ENCODE data around the gene CACNA2D3.
A peak's percentile ranks its signal among the peaks of the same experiment; 100 is the strongest.

The CACNA2D3 gene

DNA sequence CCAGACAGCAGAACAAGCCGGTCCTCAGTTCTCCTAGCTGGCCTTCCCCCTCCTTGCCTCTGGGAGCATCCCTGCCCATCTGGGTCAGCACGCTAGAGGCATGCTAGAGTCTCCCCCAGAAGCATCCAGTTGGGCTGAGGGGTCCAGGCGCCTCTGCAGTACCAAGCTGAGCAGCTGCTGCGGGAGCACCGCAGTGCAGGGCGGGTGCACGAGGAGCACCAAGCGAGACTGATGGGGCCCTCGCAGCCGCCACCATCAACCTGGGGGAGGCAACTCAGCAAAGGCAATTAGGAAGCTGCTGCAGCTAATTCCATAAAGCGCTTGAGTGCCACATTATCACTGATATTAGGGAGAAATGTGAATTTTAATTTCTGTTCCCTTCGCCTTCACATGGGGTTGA, 12.4 kb downstream of the CACNA2D3 start:
- DNase-seq (ENCODE audit: low read depth): no peak
- H3K4me3 ChIP-seq (ENCODE audit: control insufficient read depth, low read depth, low read length): no peak overlapping the region
- no peak for TF ChIP-seq CTCF (IDR thresholded peaks at IDR 0.05; ENCODE audit: control insufficient read depth, insufficient read depth, low read depth, low read length, missing control alignments)

GRCh38 chr3:54137311-54137710, 15.0 kb downstream of the CACNA2D3 start:
- no peak overlapping the region for H3K4me3 ChIP-seq (ENCODE audit: control insufficient read depth, low read depth, low read length)
- no peak for DNase-seq (ENCODE audit: low read depth)
- TF ChIP-seq CTCF (IDR thresholded peaks at IDR 0.05; ENCODE audit: control insufficient read depth, insufficient read depth, low read depth, low read length, missing control alignments): no peak

GRCh38 chr3:54138937-54139547, 16.7 kb downstream of the CACNA2D3 start:
- H3K4me3 ChIP-seq (ENCODE audit: control insufficient read depth, low read depth, low read length): no peak overlapping the region
- no peak for TF ChIP-seq CTCF (IDR thresholded peaks at IDR 0.05; ENCODE audit: control insufficient read depth, insufficient read depth, low read depth, low read length, missing control alignments)
- no peak for DNase-seq (ENCODE audit: low read depth)

DNA sequence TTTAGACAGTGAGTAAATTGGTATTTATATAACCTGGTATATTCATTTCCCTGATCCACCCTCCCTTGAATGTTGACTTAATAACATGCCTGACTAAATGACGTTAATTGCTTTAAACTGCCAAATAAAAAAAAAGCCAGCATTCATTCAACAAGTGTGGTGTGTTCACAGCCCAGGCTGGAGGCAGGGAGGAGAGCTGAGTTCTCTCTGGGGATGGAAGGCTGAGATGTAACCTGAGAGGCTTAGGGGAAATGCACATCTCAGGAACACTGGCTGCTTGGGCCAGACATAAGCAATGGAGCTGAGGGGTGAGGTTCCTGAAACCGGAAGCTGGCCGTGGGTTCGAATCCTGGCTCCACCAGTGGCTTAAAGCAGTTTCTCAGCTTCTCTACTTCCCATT, 17.3 kb downstream of the CACNA2D3 start:
- TF ChIP-seq CTCF (IDR thresholded peaks at IDR 0.05; ENCODE audit: control insufficient read depth, insufficient read depth, low read depth, low read length, missing control alignments): no peak
- no peak for DNase-seq (ENCODE audit: low read depth)
- no peak overlapping the region for H3K4me3 ChIP-seq (ENCODE audit: control insufficient read depth, low read depth, low read length)

DNA sequence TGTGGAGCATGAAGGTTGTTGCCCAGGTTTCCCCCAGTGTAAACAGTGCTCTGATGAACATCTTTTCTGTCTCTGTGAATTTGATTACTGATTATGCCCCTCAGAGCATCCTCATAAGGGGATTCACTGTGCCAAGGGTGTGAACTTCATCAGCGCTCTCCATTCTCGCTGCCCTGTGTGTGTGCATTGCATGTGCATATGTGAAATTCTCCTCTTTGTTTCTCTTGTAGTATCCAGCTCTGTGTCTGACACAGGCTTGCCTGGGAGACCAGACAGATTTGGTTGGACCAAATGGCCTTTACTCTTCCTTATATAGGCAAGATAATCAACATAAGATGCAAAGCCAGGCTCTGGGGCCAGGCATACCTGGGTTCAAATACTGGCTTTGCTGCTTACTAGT, 21.9 kb downstream of the CACNA2D3 start:
- no peak for TF ChIP-seq CTCF (IDR thresholded peaks at IDR 0.05; ENCODE audit: control insufficient read depth, insufficient read depth, low read depth, low read length, missing control alignments)
- DNase-seq (ENCODE audit: low read depth): no peak
- no peak overlapping the region for H3K4me3 ChIP-seq (ENCODE audit: control insufficient read depth, low read depth, low read length)

DNA sequence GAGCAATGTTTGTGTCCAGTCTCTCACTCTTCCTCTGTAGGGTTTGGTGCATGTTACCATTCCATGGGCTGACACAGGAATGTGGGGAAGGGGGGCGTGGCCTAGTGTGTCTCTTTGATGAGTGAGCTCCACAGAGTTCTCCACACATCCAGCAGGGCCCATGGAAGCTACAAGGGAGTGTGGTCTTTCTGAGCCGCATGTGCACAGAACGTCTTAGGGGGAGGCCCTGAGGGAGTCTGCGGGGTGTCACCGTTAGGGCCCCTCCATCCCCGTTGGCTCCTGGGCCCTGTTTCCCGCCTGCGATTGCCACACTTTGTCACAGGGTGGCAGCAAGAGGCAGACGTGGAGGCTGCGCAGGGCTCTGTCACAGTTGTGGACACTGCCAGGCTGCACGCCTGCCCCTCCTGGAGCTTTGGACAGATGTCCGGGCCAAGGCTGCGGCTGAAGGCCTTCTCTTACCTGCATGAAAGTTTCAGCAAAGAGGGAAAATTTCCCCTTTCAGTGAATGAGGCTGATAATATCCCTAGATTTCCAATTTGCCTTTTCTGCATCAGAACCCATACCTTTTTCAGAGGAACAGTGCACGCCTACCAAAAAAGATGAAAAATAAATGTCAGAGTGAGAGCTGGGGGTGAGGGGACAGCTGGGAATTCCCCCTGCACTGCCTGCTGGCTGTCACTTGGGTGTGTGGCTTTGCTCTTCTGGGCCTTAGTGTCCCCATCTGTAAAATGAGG, 24.3 kb downstream of the CACNA2D3 start:
- H3K4me3 ChIP-seq (ENCODE audit: control insufficient read depth, low read depth, low read length): no peak overlapping the region
- TF ChIP-seq CTCF (IDR thresholded peaks at IDR 0.05; ENCODE audit: control insufficient read depth, insufficient read depth, low read depth, low read length, missing control alignments): peak; percentile 51
- no peak for DNase-seq (ENCODE audit: low read depth)

All from AG09309 (cell line).